ENCODE data around the gene OPA3.

OPA3 gene

GRCh38 chr19:45584332-45585157, at the start of gene OPA3:
TSS of gene OPA3 (minus strand) at chr19:45584802. CDS start at chr19:45584764, 38 bp downstream.
- TF ChIP-seq CTCF (IDR thresholded peaks at IDR 0.05), result no peak

DNA sequence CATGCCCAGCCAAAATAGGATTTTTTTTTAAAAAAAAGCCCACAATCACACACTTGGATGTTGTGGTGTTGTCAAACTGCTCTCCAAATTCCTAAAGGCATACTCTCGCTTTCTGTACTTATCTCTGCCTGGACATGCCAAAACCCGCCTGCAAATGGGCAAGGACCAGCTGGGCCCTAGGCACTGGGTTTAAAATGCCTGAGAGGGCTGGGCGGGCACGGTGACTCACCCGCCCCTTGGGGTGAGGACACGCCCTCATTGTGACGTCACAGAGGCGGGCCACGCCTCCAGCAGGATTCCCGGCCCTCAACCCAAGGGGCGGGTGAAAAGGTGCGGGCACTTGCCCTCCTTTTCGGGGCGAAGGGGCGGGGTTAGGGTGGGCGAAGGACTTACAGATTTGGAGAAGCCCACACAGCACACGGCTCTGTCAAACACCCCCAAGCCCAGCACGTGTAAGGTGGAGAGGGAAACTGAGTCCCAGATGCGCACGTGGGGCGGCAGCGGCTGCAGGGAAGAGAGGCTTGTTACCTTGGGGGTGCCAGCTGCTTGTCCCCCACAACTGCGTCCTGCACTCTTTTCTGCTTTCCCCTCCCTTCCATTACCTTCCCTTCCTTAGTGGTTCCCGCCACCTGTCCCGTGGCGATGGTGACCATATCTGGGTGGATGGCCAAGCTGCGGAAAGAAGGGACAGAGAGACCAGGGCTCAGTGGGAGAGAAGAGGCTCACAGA, 48.0 kb upstream of the OPA3 start:
- no peak for TF ChIP-seq CTCF (IDR thresholded peaks at IDR 0.05)

GRCh38 chr19:45630463-45630862, 45.9 kb upstream of the OPA3 start:
- no peak for TF ChIP-seq CTCF (IDR thresholded peaks at IDR 0.05)

- no peak for TF ChIP-seq CTCF (IDR thresholded peaks at IDR 0.05)
Measured at GRCh38 chr19:45629704-45630103, 45.1 kb upstream of the OPA3 start.

DNA sequence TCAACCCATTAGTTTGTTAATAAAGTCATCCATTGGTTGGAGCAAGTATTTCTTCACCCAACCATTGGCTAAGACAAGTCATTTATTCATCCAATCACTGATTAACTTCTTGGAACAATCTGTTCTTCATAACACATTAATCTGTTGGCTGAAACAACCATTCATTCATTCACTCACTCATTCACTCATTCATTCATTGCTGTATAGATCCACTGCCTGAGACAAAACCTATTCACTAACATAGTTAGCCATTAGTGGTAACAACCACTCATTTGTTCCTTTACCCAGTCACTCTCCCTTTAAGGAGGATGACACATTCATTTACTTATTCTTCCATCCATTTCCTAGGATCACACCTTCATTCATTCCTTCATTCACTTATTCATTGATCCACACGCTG, 39.4 kb upstream of the OPA3 start:
- TF ChIP-seq CTCF (IDR thresholded peaks at IDR 0.05), result no peak

DNA sequence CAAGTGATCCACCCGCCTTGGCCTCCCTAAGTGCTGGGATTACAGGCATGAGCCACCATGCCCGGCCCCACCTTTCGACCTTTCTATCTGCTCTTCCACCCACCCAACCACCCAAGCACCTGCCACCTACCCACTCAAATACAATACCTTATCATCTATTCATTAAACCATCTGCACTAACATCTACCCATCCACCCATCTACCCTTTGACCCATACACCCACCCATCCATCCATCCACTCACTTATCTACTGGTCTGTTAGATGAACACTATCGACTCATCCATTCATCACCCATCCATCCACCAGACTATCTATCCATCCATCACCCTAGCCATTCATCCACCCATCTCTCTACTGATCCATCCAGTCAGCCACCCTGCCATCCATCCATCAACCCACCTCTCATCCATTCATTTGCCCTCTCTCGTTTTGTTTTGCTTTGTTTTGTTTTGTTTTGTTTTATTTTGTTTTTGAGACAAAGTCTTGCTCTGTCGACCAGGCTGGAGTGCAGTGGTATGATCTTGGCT, 37.4 kb upstream of the OPA3 start:
- TF ChIP-seq CTCF (IDR thresholded peaks at IDR 0.05), result no peak

DNA sequence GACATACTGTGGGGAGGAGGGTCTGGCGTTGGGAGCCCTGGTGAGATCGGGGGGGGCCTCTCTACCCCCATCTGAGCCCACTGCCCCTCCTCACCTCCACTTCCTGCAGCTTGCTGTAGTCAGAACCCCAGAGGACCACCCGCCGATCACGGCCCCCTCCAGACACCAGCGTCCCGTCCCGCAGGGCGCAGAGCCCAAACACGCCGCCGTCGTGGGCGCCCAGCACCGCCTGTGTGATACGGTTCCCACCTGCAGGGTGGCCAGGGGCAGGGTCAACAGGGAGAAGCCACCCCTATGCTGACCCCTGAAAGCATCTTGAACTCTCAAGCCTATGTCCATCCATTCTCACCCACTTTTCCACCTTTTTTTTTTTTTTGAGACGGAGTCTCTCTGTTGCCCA, 36.8 kb upstream of the OPA3 start:
- TF ChIP-seq CTCF (IDR thresholded peaks at IDR 0.05), result no peak

Measured in LNCAP (cell line).